SK-N-SH treated with all-trans-retinoic acid at 6 μM for 48 hours (cell line): ENCODE data around the gene CHRNA3.

Experiments used
- ATAC-seq: fragments of 200-7000 bp; cut with Tn5 transposase; 3 replicates; pipeline ENCODE4 v1.9.1; 2020; ENCODE audit warnings: mild to moderate bottlenecking, moderate library complexity
- ARNTL ChIP-seq: fragments of 450-650 bp; formaldehyde crosslinking; IDR thresholded peaks from 2 replicates; pipeline ENCODE4 v1.5.0; 2020; ENCODE audit warnings: low read depth, mild to moderate bottlenecking, moderate library complexity, borderline replicate concordance
- CREB5 ChIP-seq: fragments of 250-450 bp; sonication (Bioruptor Pico); IDR thresholded peaks from 2 replicates; pipeline ENCODE4 v1.5.1; 2020; ENCODE audit warnings: low read depth, mild to moderate bottlenecking, moderate library complexity
- CSDC2 ChIP-seq: fragments of 250-450 bp; sonication (Bioruptor Pico); IDR thresholded peaks from 2 replicates; pipeline ENCODE4 v1.5.0; 2020; ENCODE audit warnings: mild to moderate bottlenecking, moderate library complexity
- CSRNP3 ChIP-seq: fragments of 250-450 bp; sonication (Bioruptor Pico); IDR thresholded peaks from 2 replicates; pipeline ENCODE4 v1.5.1; 2021; ENCODE audit warnings: mild to moderate bottlenecking, moderate library complexity
- ESRRG ChIP-seq: fragments of 250-450 bp; sonication (Bioruptor Pico); IDR thresholded peaks from 2 replicates; pipeline ENCODE4 v1.6.1; 2021; ENCODE audit warnings: mild to moderate bottlenecking
- ISL1 ChIP-seq: fragments of 250-450 bp; sonication (Bioruptor Pico); IDR thresholded peaks from 2 replicates; pipeline ENCODE4 v2.1.2; 2022; ENCODE audit warnings: mild to moderate bottlenecking, moderate library complexity
- OSR1 ChIP-seq: fragments of 250-450 bp; sonication (Bioruptor Pico); IDR thresholded peaks from 2 replicates; pipeline ENCODE4 v1.8.0; 2022; ENCODE audit warnings: moderate library complexity, mild to moderate bottlenecking, inconsistent platforms
- PATZ1 ChIP-seq: fragments of 250-450 bp; sonication (Bioruptor Pico); IDR thresholded peaks from 2 replicates; pipeline ENCODE4 v1.8.0; 2020; ENCODE audit warnings: mild to moderate bottlenecking, moderate library complexity, borderline replicate concordance
- POU6F1 ChIP-seq: fragments of 250-450 bp; sonication (Bioruptor Pico); IDR thresholded peaks from 2 replicates; pipeline ENCODE4 v1.8.0; 2021; ENCODE audit warnings: low read depth, mild to moderate bottlenecking, moderate library complexity, borderline replicate concordance
- PPARA ChIP-seq: fragments of 250-450 bp; sonication (Bioruptor Pico); IDR thresholded peaks from 2 replicates; pipeline ENCODE4 v1.5.0; 2020; ENCODE audit warnings: mild to moderate bottlenecking, borderline replicate concordance
- RARB ChIP-seq: fragments of 250-450 bp; sonication (Bioruptor Pico); IDR thresholded peaks from 2 replicates; pipeline ENCODE4 v1.8.0; 2021; ENCODE audit warnings: mild to moderate bottlenecking, moderate library complexity
- SNAI2 ChIP-seq: fragments of 250-450 bp; sonication (Bioruptor Pico); IDR thresholded peaks from 2 replicates; pipeline ENCODE4 v1.5.0; 2020; ENCODE audit warnings: mild to moderate bottlenecking, moderate library complexity
- TCF4 ChIP-seq: fragments of 250-450 bp; sonication (Bioruptor Pico); IDR thresholded peaks from 2 replicates; pipeline ENCODE4 v1.8.0; 2021; ENCODE audit warnings: mild to moderate bottlenecking, moderate library complexity, borderline replicate concordance
- TOX ChIP-seq: fragments of 250-450 bp; sonication (Bioruptor Pico); IDR thresholded peaks from 2 replicates; pipeline ENCODE4 v1.8.0; 2021; ENCODE audit warnings: mild to moderate bottlenecking, moderate library complexity, borderline replicate concordance
- TSHZ2 ChIP-seq: fragments of 250-450 bp; sonication (Bioruptor Pico); IDR thresholded peaks from 2 replicates; pipeline ENCODE4 v1.5.0; 2020; ENCODE audit warnings: mild to moderate bottlenecking, moderate library complexity
- ZC3H10 ChIP-seq: fragments of 250-450 bp; sonication (Bioruptor Pico); IDR thresholded peaks from 2 replicates; pipeline ENCODE4 v1.5.1; 2021; ENCODE audit warnings: mild to moderate bottlenecking, moderate library complexity
- ZFP3 ChIP-seq: fragments of 250-450 bp; sonication (Bioruptor Pico); IDR thresholded peaks from 2 replicates; pipeline ENCODE4 v1.5.0; 2020; ENCODE audit warnings: mild to moderate bottlenecking, moderate library complexity
- ZFP30 ChIP-seq: fragments of 450-650 bp; formaldehyde crosslinking; IDR thresholded peaks from 2 replicates; pipeline ENCODE4 v1.5.0; 2022; ENCODE audit warnings: mild to moderate bottlenecking, moderate library complexity
- ZNF565 ChIP-seq: fragments of 450-650 bp; formaldehyde crosslinking; conservative IDR thresholded peaks from 2 replicates; pipeline ENCODE4 v1.5.0; 2020; ENCODE audit warnings: low read depth, mild to moderate bottlenecking, moderate library complexity
- ZNF8 ChIP-seq: fragments of 450-650 bp; formaldehyde crosslinking; IDR thresholded peaks from 2 replicates; pipeline ENCODE4 v1.5.0; 2020; ENCODE audit warnings: mild to moderate bottlenecking, moderate library complexity

CHRNA3 gene

GRCh38 chr15:78605201-78605600 is 15.6 kb downstream of the CHRNA3 start:
- no peak for TF ChIP-seq TSHZ2 (CRISPR knock-in tag)
- TF ChIP-seq TOX (CRISPR knock-in tag) = no peak
- no peak for TF ChIP-seq SNAI2
- no peak for TF ChIP-seq ZNF8 (CRISPR knock-in tag)
- no peak for TF ChIP-seq OSR1
- TF ChIP-seq PPARA (CRISPR knock-in tag) = no peak
- TF ChIP-seq POU6F1 = no peak
- TF ChIP-seq TCF4 (CRISPR knock-in tag) = no peak
- TF ChIP-seq CREB5 (CRISPR knock-in tag) = no peak
- no peak for TF ChIP-seq ZFP30 (CRISPR knock-in tag)
- no peak for ATAC-seq

- TF ChIP-seq TCF4 (CRISPR knock-in tag) = no peak
- ATAC-seq = no peak
These were observed 16.4 kb downstream of the CHRNA3 start for GRCh38 chr15:78604420-78604819.

- no peak for TF ChIP-seq ARNTL (CRISPR knock-in tag)
- ATAC-seq = no peak
These were observed 17.3 kb downstream of the CHRNA3 start for GRCh38 chr15:78603467-78603866.

- TF ChIP-seq PPARA (CRISPR knock-in tag) (no peak), ZNF565 (CRISPR knock-in tag) (no peak), TCF4 (CRISPR knock-in tag) (no peak), ARNTL (CRISPR knock-in tag) (no peak), ZNF8 (CRISPR knock-in tag) (no peak), CREB5 (CRISPR knock-in tag) (no peak), CSDC2 (CRISPR knock-in tag) (no peak), ZFP3 (no peak), ISL1 (CRISPR knock-in tag) (no peak), RARB (CRISPR knock-in tag) (no peak), CSRNP3 (CRISPR knock-in tag) (no peak), TSHZ2 (CRISPR knock-in tag) (no peak), ESRRG (CRISPR knock-in tag) (no peak), SNAI2 (no peak), POU6F1 (no peak), PATZ1 (CRISPR knock-in tag) (no peak), ZFP30 (CRISPR knock-in tag) (no peak), ZC3H10 (CRISPR knock-in tag) (no peak), OSR1 (no peak)
These were observed 21.6 kb downstream of the CHRNA3 start for GRCh38 chr15:78599189-78599588.

More at GRCh38 chr15:78599189-78599588, 21.6 kb downstream of the CHRNA3 start:
- no peak for ATAC-seq
